HG03039 (cell line): Measurements from ENCODE around the gene TECPR2.
A peak's percentile ranks its signal among the peaks of the same experiment; 100 is the strongest.
"Not testable (repeated sequence)": the region's sequence is repeated elsewhere in the genome, so short reads cannot be mapped to it uniquely, and the experiment has no call there.

Source experiments
- ATAC-seq: cut with Tn5 transposase; IDR thresholded peaks from one replicate; pipeline ENCODE4 v1.9.1; 2021; ENCODE audit warnings: mild to moderate bottlenecking, moderate library complexity; ENCODE audit not compliant: unreplicated experiment

The TECPR2 gene, protein sequence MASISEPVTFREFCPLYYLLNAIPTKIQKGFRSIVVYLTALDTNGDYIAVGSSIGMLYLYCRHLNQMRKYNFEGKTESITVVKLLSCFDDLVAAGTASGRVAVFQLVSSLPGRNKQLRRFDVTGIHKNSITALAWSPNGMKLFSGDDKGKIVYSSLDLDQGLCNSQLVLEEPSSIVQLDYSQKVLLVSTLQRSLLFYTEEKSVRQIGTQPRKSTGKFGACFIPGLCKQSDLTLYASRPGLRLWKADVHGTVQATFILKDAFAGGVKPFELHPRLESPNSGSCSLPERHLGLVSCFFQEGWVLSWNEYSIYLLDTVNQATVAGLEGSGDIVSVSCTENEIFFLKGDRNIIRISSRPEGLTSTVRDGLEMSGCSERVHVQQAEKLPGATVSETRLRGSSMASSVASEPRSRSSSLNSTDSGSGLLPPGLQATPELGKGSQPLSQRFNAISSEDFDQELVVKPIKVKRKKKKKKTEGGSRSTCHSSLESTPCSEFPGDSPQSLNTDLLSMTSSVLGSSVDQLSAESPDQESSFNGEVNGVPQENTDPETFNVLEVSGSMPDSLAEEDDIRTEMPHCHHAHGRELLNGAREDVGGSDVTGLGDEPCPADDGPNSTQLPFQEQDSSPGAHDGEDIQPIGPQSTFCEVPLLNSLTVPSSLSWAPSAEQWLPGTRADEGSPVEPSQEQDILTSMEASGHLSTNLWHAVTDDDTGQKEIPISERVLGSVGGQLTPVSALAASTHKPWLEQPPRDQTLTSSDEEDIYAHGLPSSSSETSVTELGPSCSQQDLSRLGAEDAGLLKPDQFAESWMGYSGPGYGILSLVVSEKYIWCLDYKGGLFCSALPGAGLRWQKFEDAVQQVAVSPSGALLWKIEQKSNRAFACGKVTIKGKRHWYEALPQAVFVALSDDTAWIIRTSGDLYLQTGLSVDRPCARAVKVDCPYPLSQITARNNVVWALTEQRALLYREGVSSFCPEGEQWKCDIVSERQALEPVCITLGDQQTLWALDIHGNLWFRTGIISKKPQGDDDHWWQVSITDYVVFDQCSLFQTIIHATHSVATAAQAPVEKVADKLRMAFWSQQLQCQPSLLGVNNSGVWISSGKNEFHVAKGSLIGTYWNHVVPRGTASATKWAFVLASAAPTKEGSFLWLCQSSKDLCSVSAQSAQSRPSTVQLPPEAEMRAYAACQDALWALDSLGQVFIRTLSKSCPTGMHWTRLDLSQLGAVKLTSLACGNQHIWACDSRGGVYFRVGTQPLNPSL (N-terminal part only)

GRCh38 chr14:102362545-102363181 lies at the start of gene TECPR2, which contains the start of gene CINP:
Gene TECPR2, plus strand, starts transcription at chr14:102362941. Its CDS starts 13,781 bp downstream, at chr14:102376722.
Gene CINP, minus strand, starts transcription at chr14:102362890. Its CDS starts 39 bp downstream, at chr14:102362851.
- ATAC-seq = peak; percentile 85

DNA sequence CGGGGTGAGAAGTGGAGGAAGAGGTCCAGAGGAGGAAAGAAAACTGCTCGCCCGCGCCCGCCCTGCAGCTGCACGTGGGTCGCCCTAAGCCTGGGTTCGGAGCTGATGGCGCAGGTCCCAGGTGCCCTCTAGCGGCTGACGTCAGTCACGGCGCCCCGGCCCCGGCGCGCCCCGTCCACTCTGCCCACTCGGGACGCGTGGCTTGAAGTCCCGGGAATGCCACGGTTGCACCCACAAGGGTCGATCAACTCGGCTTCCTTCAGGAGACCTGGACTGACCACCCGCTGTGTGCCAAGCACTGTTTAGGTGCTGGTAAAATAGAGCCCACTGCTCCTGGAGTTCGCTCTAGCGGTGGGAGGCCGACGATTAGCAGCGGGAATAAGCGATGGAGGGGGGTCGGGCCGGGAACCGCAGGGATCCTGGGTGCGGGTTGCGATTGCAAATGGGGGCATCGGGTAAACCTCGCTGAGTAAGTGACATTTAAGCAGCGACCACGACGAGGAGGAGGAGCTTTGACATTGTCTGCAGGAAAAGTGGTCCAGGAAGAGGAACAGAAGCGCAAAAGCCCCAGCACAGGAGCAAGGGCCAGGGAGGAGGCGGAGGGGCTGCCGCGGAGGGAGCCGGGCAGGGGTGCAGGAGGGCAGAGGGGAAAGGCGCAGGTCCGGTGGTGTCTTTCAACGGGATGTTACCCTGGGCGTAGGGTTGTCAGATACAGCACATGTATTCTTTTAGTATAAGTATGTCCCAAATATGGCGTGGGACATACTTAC lies 48.3 kb upstream of the TECPR2 start:
- ATAC-seq = peak; percentile 44

GRCh38 chr14:102315121-102315520 lies 47.6 kb upstream of the TECPR2 start:
- ATAC-seq = no peak

DNA sequence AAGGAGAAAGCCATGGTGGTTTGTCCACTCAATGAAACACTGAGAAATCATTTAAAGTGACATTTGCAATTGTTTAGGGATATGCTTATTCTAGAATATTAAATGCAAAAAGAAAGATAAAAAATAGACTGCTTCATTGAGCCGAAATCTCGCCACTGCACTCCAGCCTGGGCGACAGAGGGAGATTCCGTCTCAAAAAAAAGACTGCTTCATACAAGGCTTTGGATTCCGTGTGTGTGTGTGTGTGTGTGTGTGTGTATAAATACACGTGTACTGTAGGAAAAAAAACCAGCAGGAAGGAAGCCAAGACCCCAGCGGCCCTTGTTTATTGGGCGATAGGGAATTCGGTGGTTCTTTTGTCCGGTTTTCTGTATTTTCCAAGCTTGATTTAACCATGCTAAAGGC lies 46.4 kb upstream of the TECPR2 start:
- ATAC-seq = no peak

DNA sequence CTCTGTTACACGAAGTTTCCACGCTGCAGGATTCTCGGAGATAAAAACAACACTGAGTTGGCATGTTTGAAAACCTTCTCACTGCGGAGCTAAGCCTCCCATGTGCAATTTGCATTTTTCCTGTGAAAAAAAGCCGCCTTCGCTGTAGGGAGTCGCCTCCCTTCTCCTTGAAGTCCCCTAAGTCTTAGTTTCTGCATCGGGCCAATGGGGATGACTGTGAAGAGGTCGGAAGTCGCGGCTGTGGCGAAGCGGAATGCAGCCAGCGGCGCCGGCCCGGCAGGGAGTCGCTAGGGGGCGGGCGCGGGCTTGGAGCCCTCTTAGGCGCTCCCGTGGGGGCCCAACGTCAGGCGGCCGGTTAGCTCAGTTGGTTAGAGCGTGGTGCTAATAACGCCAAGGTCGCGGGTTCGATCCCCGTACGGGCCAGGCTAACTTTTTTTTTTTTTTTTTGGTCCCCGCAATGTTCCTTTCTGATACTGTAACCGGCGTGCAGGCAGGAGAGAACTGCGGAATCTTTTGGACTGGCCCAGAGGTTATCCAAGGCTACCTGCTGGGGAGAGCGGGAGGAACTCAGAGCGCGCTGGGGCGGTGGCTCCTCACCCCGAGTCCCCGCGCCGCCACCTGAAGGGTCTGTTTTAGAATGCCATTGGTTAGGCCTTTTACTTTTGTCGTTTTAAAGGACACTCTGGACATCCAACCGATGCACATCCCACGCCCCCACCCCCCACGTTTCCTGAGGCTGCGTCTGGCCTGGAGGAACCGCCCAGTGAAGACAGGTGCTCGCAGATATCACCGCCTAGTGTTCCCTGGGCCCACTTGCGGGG lies 45.8 kb upstream of the TECPR2 start:
- ATAC-seq = peak; percentile 61

- no peak for ATAC-seq
Measured at GRCh38 chr14:102317564-102318248, 45.0 kb upstream of the TECPR2 start.

DNA sequence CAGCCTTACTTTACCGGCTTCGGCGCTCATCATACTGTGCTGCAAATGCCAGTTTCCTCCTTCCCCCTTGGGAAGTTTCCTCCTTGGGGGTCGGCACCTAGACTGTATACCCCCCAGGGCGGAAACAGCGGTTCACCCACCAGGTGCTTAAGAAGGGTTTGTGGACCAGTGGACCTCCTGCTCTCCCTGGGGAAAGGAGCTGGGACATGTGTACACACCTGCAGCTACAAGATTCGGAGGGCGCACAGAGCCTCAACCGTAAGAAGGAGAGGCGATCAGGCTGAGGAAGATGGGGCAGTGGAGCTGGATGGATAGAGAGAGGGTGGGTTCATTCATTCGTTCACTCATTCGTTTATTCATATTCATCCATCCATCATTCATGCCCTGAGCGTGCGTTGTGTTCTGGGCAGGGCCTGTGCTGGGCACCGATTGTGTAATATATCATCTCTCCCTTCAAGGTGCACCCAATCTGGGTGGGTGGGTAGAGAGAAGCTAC lies 43.9 kb upstream of the TECPR2 start:
- ATAC-seq = no peak

DNA sequence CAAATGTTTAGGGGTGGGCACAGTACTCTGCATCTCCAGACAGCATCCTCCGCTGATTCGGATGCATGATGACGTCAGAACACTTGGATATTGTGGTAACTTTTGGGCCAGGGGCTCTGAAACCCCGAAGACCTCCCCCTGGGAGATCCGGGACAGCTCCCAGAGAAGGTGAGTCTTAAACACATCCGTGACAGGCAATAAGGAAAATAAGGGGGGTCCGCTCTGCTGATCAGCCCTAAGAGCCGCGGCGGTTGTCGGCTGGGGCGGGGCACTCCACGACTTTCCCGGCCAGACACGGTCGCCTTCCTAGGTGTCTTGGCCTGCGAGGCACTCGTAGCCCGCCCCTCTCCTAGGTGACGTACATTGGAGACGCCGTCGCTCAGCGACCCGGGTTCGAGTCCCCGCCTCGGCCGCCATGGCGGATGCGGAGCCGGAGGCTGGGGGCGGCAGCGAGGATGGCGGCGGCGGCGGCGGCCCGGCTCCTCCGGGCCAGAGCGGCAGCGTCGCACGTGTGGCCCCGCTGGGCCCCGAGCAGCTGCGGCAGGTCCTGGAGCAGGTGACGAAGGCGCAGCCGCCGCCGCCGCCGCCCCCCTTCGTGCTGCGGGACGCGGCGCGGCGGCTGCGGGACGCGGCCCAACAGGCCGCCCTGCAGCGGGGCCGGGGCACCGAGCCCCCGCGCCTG lies 43.2 kb upstream of the TECPR2 start, which contains the start of gene ZNF839:
TSS of gene ZNF839 (plus strand) at position 396 of the 682 bp plus-strand sequence. CDS start at position 416, 20 bp downstream.
- peak; percentile 60 for ATAC-seq

DNA sequence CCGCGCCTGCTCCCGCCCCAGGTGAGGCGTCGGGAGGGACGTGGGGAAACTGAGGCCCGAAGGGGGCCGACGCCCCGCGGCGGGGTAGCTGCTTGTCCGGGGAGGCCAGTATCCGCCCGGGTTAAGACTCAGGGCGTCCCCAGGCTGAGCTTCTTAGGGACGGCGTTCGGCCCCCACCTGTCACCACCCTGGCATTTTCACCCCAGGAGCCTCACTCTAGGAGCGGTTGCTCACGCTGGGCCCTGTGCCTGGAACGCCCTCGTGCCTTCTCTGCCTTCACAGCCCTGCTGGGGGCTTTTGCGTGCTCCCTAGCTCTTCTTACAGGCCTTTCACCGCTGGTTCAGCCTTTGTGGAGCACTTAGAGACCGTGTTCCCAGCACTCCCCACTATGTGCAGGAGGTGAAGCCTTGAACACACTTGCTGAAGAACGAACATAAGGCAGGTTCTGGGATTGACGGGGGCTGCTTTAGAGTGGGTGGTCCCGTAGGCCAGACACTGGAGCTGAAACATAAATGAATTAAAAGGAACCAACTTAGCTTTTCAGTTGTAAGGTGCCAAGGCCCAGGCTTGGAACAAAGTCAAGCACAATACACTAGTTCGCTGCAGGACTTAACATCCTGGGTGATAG lies 42.6 kb upstream of the TECPR2 start:
- ATAC-seq = peak; percentile 18

- ATAC-seq = no peak
Measured at GRCh38 chr14:102320671-102321455, 41.9 kb upstream of the TECPR2 start.

GRCh38 chr14:102321456-102322422 lies 41.0 kb upstream of the TECPR2 start:
- ATAC-seq = no peak

- ATAC-seq = no peak
Measured at GRCh38 chr14:102323102-102323501, 39.6 kb upstream of the TECPR2 start.

DNA sequence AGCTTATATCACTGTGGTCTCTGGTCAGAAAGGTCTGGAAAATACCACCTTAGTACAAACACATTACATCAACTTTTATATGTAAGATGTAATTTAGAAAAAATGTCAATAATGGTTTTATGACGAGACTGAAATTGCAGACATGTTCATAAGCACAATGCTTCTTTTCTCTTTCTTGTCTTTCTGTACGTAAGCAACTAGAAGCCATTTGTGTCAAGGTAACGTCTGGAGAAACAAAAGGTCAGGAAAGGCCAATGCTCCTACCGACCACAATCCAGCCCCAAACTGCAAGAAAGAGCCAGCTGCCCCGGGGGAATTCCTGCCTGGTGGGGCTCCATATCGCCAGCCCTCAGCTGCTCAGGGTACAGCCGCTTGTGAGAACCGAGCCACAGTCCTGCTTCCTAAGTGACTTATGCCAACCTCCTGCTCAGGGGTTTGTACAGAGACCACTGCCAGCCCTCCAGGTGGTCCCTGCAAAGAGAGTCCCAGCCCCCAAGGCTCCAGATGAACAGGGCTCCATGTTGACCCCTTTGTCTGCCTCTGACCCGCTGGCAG lies 36.9 kb upstream of the TECPR2 start:
- ATAC-seq = no peak

DNA sequence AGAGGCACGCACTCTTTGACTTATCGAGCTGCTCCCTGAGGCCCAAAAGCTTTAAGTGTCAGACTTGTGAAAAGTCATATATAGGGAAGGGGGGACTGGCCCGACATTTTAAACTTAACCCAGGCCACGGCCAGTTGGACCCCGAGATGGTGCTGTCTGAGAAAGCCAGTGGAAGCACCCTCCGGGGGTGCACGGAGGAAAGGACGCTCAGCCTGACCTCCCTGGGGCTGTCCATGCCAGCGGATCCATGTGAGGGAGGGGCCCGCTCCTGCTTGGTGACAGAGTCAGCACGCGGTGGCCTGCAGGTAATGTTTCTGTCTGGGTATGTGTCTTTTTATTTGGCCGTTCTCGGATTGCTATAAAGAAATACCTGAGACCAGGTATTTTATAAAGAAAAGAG lies 36.2 kb upstream of the TECPR2 start:
- no peak for ATAC-seq

- ATAC-seq = not testable (repeated sequence)
Measured at GRCh38 chr14:102329381-102329780, 33.4 kb upstream of the TECPR2 start.
